Germinal center (tissue), 1 donor: ENCODE data around the gene DENND4C.
A peak's percentile ranks its signal among the peaks of the same experiment; 100 is the strongest.
"Not testable (repeated sequence)": the region's sequence is repeated elsewhere in the genome, so short reads cannot be mapped to it uniquely, and the experiment has no call there.

Source experiments
- DNase-seq: peaks from one replicate; pipeline ENCODE4 v3.0.0; 2012; ENCODE audit warnings: mixed read lengths, low spot score

Gene DENND4C

DNA sequence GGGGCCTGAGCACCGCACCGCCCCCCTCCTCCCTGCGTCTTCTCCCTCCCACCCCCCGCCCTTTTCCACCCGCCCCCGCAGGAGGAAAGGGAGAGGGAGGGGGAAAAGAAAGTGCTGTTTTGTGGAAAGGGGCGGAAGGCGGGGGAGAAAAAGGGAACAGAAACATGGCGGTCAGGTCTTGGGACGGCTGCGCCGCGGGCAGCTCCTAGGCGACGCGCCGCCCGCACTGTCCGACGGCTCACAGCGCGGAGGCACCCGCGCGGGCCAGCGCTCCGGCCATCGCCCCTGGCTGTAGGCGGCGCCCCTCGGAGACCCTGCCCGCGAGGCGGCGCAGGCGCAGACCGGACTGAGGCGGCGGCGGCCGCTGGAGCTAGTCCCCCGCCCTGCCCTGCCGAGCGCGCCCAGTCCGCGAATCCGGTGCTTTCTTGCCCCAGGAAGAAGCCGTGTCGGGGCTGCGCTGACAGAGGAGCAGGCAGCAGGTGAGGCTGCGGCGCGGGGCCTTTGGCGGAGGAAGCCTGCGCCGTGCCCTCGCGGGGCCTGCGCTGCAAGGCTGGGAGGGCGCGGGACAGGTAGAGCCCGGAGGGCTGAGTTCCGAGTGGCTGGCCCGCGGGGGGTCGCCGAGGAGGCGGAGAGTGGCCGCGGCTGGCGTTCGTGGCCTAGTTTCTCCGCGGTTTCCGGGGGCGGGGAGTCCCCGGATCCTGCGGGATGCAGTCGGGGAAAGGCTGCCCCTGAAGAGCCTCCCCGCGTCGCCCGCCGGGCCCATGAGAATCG is at the start of gene DENND4C:
Gene DENND4C (plus strand): TSS at position 339 of the 771 bp plus-strand sequence. CDS start 45,482 bp downstream, outside the sequence.
- peak; percentile 73 for DNase-seq

DNA sequence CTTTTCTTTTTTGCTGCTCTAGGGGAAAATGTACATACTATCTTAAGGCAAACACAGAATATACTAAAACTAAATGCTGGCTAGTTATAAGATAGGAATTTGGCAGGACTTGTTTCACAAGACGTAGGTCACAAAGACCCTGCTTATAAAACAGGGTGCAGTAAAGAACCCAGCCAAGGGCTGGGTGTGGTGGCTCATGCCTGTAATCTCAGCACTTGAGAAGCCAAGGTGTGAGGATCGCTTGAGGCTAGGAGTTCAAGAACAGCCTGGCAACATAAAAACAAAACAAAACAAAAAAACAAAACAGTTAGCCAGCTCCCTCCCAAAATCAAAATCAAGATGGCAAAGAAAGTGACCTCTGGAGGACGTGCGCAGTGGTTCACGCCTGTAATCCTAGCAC is 49.5 kb upstream of the DENND4C start:
- no peak for DNase-seq

DNA sequence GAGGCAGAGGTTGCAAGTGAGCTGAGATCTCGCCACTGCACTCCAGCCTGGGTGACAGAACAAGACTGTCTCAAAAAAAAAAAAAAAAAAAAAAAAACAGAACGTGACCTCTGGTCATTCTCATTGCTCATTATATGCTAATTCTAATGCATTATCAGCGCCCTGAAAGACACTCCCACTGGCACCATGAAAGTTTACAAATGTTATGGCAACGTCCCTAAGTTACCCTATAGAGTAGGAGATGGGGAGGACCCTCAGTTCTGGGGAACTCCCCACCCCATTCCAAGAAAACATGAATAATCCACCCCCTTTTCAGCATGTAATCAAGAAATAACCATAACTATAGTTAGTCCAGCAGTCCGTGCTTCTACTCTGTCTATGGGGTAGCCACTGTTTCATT is 48.9 kb upstream of the DENND4C start:
- DNase-seq = no peak

DNA sequence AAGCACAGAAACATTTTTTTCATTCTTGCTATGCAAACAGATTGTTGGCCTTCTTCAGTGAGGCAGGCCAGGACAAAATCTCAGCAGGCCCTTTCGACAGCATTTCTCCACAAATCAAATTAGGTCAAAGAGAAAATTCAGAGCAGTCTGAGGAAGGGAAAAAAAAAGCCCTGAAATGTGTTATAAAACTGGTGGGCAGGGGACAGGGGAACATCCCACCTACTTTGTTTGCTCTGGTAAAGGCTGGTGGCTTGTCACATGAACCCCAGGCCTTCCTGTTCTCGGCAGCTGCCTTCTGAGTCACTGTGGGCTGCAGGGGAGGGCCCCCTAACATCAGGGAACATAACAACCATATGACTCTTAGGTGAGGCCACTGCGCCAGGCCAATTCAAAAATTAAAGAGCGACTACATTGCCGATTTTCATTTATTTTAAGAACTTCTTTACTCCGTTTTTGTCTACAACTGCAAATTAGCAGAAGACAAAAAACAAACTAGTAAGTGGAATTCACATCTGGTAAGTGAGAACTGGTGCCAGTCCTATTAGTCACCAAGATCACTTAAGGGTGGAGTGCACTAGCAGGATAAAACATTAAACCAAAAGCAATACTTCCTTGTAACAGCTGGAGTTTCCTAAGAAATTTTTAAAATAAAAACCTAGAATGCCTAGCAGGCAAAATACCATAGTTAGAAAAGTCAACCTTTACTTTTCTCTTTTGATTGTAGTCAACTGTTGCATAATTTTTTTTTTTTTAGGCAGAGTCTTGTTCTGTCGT is 46.2 kb upstream of the DENND4C start:
- no peak for DNase-seq

DNA sequence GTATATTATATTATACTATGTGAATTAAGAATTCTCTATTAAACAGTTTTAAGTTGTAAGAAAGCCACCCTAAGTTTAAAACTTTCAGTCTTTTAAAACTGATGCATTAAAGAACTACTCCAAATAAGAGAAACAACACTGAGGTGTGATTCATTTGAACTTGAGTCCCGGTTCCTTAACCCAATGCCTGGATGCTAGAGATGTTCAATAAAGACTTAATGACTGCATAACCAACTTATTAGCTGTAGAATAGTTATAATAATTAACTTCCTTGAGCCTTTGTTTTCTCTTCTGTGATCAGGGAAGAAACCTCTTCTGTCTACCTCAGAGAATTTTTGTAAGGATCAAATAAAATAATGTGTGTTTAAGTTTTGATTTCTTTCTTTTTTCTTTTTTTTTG is 45.3 kb upstream of the DENND4C start:
- no peak for DNase-seq

GRCh38 chr9:19186232-19186631 is 44.3 kb upstream of the DENND4C start:
- no peak for DNase-seq

DNA sequence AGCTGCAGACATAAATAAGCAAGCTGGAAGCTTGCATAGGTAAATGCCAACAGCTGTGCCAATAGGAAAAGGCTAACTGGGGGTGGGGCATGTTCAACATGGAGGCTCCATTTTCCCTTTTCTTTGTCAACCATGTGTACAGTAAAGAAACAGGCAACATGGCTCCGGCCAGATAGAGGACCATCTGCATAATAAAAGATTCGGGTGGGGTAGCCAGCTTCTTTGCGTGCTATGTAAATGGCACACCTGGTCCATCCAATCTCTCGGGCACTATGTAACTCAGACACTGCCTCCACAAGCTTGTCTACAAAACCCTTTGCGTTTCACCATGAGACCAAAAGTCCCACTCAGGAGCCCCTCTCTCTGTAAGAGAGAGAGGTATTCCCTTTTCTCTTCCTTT is 41.7 kb upstream of the DENND4C start:
- DNase-seq = no peak

DNA sequence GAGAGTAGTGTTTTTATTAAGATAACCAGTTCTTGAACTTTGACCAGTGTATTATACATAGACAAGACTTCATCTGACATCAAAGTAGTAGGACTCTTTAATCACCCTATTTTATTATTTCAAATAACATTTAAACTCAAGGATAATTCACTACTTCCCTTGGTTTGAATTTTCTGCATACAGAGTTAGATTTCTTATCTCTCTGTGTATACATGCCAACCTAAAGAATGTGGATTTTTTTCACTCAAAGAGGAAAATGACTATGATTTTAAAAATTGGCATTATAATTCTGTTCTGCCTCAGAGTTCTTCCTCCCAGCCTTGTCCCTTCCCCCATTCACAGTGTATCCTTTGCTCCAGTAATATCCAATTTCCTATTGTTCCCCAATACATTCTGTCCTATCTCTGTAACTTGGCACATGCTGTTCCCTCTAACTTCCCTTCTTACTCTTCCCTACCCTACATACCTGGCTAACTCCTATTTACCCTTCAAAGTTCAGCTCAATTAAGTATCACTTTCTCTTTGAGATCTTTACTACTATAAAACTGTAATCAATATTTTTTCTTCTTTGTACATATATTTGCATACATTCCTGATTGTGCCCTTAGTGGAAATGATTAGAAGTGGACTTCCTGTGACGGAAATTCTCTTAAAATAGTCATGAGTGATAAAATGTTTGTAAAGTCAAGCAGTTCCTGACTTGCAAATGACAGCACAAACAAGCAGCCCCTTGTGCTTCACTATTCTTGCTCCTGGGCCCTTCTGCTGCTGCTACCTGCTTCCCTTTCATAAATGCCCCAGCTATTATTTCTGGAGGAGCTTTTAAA is 38.1 kb upstream of the DENND4C start:
- DNase-seq = no peak

GRCh38 chr9:19193029-19193324 is 37.5 kb upstream of the DENND4C start:
- no peak for DNase-seq

GRCh38 chr9:19193358-19193973 is 37.0 kb upstream of the DENND4C start:
- not testable (repeated sequence) for DNase-seq

DNA sequence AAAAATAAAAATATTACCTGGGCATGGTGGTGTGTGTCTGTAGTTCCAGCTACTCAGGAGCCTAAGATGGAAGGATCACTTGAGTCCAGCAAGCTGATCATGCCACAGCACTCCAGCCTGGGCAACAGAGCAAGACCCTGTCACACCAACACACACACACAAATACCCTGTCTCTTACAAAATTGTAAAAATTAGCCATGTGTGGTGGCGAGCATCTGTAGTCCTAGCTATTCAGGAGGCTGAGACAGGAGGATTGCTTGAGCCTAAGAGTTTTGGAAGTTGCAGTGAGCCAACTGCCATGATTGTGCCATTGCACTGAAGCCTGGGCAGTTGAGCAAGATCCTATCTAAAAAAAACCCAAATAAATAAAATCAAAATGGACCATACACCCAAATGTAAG is 32.1 kb upstream of the DENND4C start:
- DNase-seq = no peak

DNA sequence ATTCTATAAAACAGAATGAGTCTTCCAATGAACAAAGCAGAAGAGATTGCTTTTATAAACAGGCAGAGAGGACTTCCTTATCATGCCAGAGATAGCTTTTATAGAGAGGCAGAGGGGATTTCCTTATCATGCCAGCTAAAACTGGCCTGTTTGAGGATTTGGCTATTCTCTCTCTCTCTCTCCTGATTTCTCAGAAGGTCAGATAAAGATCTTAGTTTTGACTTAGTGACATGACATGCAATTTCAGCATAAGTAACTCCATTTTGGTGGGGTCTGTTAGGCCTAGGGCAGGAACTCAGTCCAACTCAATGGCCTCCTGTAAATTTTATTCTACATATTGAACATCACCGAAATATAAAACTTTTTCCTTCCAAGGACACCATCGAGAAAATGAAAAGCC is 31.5 kb upstream of the DENND4C start:
- DNase-seq = no peak

- no peak for DNase-seq
Measured at GRCh38 chr9:19200229-19200628, 30.3 kb upstream of the DENND4C start.

- no peak for DNase-seq
Measured at GRCh38 chr9:19201899-19202891, 28.3 kb upstream of the DENND4C start.

DNA sequence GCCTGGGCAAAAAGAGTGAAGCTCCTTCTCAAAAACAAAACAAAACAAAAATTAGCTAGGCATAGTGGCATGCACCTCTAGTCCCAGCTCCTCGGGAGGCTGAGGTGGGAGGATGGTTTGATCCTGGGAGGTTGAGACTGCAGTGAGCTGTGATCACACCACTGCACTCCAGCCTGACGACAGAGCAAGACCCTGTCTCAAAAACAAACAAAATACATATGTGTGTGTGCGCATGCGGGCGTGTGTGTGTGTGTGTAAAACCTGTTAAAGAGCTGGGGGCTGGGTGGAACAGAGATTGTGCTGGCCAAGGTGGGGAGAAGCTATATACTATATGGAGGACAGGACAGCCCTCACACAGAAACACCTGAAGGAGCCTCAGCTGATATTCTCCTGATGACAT is 27.4 kb upstream of the DENND4C start:
- no peak for DNase-seq

- no peak for DNase-seq
Measured at GRCh38 chr9:19208653-19209052, 21.8 kb upstream of the DENND4C start.

DNA sequence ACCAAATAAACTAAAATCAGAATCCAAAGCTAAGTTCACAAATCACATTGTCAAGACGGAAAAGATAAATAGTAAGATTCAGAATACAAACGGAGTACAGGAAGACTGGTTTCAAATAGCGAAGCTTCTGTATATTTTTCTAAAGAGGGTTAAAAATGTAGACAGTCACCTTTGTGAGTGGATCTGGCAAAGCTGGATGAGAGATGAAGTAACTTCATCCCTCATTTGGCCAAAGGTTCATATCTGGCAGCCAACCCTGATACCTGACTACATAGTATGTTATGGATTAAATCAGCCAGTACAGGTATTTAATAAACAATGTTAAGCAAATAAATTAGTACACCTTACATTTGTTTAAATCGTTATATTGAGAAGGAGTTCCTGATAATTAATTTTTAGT is 21.3 kb upstream of the DENND4C start:
- no peak for DNase-seq

GRCh38 chr9:19213823-19214222 is 16.7 kb upstream of the DENND4C start:
- DNase-seq = no peak

GRCh38 chr9:19216466-19216865 is 14.0 kb upstream of the DENND4C start:
- DNase-seq = no peak

- DNase-seq = no peak
Measured at GRCh38 chr9:19221326-19221725, 9.2 kb upstream of the DENND4C start.

- no peak for DNase-seq
Measured at GRCh38 chr9:19223724-19224123, 6.8 kb upstream of the DENND4C start.
